Neuronal stem cell (in vitro differentiated cells): ENCODE results near the gene POU4F2.

Experiments used
- DNase-seq: peaks from one replicate; pipeline ENCODE4 v3.0.0-alpha.2; 2013; ENCODE audit warnings: low spot score
- H2AFZ ChIP-seq: one replicate; pipeline ENCODE4 v1.6.1; 2013; ENCODE audit warnings: mild to moderate bottlenecking, low read length, inconsistent platforms
- H2AK5ac ChIP-seq: 2 replicates; pipeline ENCODE4 v1.6.1; 2013; ENCODE audit warnings: low read depth, mild to moderate bottlenecking, inconsistent platforms, low read length, moderate library complexity, mixed read lengths
- H2BK120ac ChIP-seq: 2 replicates; pipeline ENCODE4 v1.6.1; 2013; ENCODE audit warnings: low read depth, mild to moderate bottlenecking, inconsistent platforms, low read length, moderate library complexity, mixed read lengths
- H2BK12ac ChIP-seq: one replicate; pipeline ENCODE4 v1.6.1; 2013; ENCODE audit warnings: low read length, inconsistent platforms
- H2BK15ac ChIP-seq: 2 replicates; pipeline ENCODE4 v1.6.1; 2013; ENCODE audit warnings: mild to moderate bottlenecking, low read length, inconsistent platforms, mixed read lengths
- H2BK5ac ChIP-seq: one replicate; pipeline ENCODE4 v1.6.1; 2013; ENCODE audit warnings: inconsistent platforms, mild to moderate bottlenecking, low read length, moderate library complexity
- H3K14ac ChIP-seq: one replicate; pipeline ENCODE4 v1.6.1; 2013; ENCODE audit warnings: low read length, inconsistent platforms
- H3K18ac ChIP-seq: 2 replicates; pipeline ENCODE4 v1.6.1; 2013; ENCODE audit warnings: low read length, inconsistent platforms
- H3K23ac ChIP-seq: 2 replicates; pipeline ENCODE4 v1.6.1; 2013; ENCODE audit warnings: low read depth, mild to moderate bottlenecking, mixed read lengths, low read length, inconsistent platforms; ENCODE audit not compliant: poor library complexity
- H3K27ac ChIP-seq: replicated peaks from 3 replicates; pipeline ENCODE4 v1.5.1; 2013; ENCODE audit warnings: low read length, inconsistent platforms
- H3K27me3 ChIP-seq, 3 experiments: 2 replicates each; pipeline ENCODE4 v1.6.1; 2013; ENCODE audit warnings: low read length in 3 of 3, mild to moderate bottlenecking in 2 of 3, inconsistent platforms in 1 of 3, low read depth in 1 of 3, mixed read lengths in 1 of 3, moderate library complexity in 1 of 3; ENCODE audit not compliant: control insufficient read depth in 3 of 3, insufficient read depth in 3 of 3
- H3K36me3 ChIP-seq, 2 donors: replicated peaks in 1 of 2; 2 replicates each; pipeline ENCODE4 v1.6.1; 2013; ENCODE audit warnings: low read length in 2 of 2; ENCODE audit not compliant: control insufficient read depth in 2 of 2, insufficient read depth in 2 of 2
- H3K4ac ChIP-seq: 2 replicates; pipeline ENCODE4 v1.6.1; 2013; ENCODE audit warnings: inconsistent platforms, mild to moderate bottlenecking, low read length, moderate library complexity
- H3K4me1 ChIP-seq, 2 donors: 1 replicate in 1 of 2; 2 replicates in 1 of 2; pipeline ENCODE4 v1.6.1; 2013; ENCODE audit warnings: low read length in 2 of 2, low read depth in 1 of 2; ENCODE audit not compliant: control insufficient read depth in 2 of 2, insufficient read depth in 1 of 2
- H3K4me2 ChIP-seq: one replicate; pipeline ENCODE4 v1.6.1; 2013; ENCODE audit warnings: mild to moderate bottlenecking, low read length, inconsistent platforms; ENCODE audit not compliant: insufficient read depth, poor library complexity, severe bottlenecking
- H3K4me3 ChIP-seq, 2 donors: 2 replicates each; pipeline ENCODE4 v1.5.1; 2013; ENCODE audit warnings: low read length in 2 of 2, mild to moderate bottlenecking in 2 of 2, inconsistent platforms in 1 of 2, moderate library complexity in 1 of 2
- H3K79me1 ChIP-seq: one replicate; pipeline ENCODE4 v1.6.1; 2013; ENCODE audit warnings: low read depth, mild to moderate bottlenecking, inconsistent platforms, low read length, moderate library complexity
- H3K9ac ChIP-seq: one replicate; pipeline ENCODE4 v1.6.1; 2013; ENCODE audit warnings: mild to moderate bottlenecking, low read depth, low read length, inconsistent platforms; ENCODE audit not compliant: poor library complexity
- H3K9me3 ChIP-seq, 2 donors: replicated peaks in 1 of 2; 2 replicates each; pipeline versions ENCODE3 to v1.6.1; 2013; ENCODE audit warnings: low read length in 2 of 2, mild to moderate bottlenecking in 2 of 2, inconsistent platforms in 1 of 2, low read depth in 1 of 2, mixed read lengths in 1 of 2, moderate library complexity in 1 of 2; ENCODE audit not compliant: control insufficient read depth in 2 of 2, insufficient read depth in 1 of 2
- H4K8ac ChIP-seq: one replicate; pipeline ENCODE4 v1.6.1; 2013; ENCODE audit warnings: low read depth, mild to moderate bottlenecking, inconsistent platforms, low read length, moderate library complexity
- H4K91ac ChIP-seq: one replicate; pipeline ENCODE4 v1.6.1; 2013; ENCODE audit warnings: low read length, low read depth, mild to moderate bottlenecking, inconsistent platforms; ENCODE audit not compliant: poor library complexity
- WGBS, 2 donors: extraction: QIAGEN DNeasy Blood & Tissue Kit; methylation state at CpG; one replicate each; pipeline ENCODE4 v1.1.7; 2013; ENCODE audit warnings: missing lambda C conversion rate in 2 of 2, mixed read lengths in 1 of 2; ENCODE audit not compliant: insufficient read length in 2 of 2, insufficient replicate concordance in 1 of 2; ENCODE audit errors: extremely low coverage in 2 of 2; 5-methylcytosine and 5-hydroxymethylcytosine counted together

Gene POU4F2

DNA sequence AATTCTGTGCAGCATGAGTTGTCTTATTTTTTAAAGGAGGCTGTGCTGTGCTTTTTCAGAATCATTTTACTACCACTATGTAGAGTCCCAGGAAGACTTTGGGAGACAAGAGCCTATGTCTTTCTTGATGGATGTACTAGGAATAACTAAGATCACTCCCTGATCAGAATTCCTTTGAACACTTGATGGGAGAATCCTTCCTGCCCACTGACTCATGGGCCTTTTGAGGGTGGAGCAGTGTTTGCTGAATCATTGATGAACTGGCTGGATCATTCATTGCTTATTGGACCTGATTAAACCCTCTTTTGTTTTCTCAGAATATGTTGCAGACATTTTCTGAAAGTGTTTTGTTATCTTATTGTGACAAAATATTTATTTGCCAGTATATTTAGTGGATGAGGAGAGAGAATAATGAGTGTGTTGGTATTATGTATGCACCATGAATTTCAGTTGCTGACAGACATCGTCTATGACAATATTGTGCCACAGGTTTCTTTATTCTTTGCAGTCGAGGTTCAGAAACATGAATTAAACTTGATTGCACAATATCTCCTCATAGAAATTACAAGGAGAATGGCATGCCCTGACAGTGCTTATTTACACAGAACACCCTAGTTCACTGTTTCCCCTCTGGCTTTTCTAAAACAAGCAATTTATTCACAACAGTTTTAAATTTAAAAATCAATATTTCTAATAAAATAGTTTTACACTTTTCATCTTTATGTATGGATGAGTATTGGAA lies 36.3 kb downstream of the POU4F2 start:
- Histone ChIP-seq H4K91ac (no peak overlapping the region), H4K8ac (no peak overlapping the region), H3K18ac (no peak overlapping the region), H3K27me3 (no peaks in the 10 kb centered on the region), H3K4ac (no peak overlapping the region), H2BK5ac (no peak overlapping the region), H3K23ac (no peak overlapping the region), H2BK15ac (no peak overlapping the region), H3K9ac (no peak overlapping the region), H3K9me3 (no peaks in the 10 kb centered on the region), H3K36me3 (no peaks in the 10 kb centered on the region), H2BK12ac (no peak overlapping the region), H2AFZ (no peak overlapping the region), H2AK5ac (no peak overlapping the region), H3K4me2 (no peak overlapping the region), H3K4me1 (no peaks in the 10 kb centered on the region), H3K27ac (no peak overlapping the region), H3K4me3 (no peak overlapping the region), H3K79me1 (no peaks in the 10 kb centered on the region), H3K14ac (no peak overlapping the region), H2BK120ac (no peak overlapping the region)
- no CpG with 5 or more reads among the region's 2 CpGs for WGBS, 2 donors
- DNase-seq = no peak
